ENCODE measurements around the gene THSD8.

GRCh38 chr19:12843328-12843727 is 41.5 kb downstream of the THSD8 start:
- TF ChIP-seq, protein P1, sequence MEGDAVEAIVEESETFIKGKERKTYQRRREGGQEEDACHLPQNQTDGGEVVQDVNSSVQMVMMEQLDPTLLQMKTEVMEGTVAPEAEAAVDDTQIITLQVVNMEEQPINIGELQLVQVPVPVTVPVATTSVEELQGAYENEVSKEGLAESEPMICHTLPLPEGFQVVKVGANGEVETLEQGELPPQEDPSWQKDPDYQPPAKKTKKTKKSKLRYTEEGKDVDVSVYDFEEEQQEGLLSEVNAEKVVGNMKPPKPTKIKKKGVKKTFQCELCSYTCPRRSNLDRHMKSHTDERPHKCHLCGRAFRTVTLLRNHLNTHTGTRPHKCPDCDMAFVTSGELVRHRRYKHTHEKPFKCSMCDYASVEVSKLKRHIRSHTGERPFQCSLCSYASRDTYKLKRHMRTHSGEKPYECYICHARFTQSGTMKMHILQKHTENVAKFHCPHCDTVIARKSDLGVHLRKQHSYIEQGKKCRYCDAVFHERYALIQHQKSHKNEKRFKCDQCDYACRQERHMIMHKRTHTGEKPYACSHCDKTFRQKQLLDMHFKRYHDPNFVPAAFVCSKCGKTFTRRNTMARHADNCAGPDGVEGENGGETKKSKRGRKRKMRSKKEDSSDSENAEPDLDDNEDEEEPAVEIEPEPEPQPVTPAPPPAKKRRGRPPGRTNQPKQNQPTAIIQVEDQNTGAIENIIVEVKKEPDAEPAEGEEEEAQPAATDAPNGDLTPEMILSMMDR (IDR thresholded peaks at IDR 0.05; ENCODE audit: low read depth, low read length) = no peak
- no peak for TF ChIP-seq EZH2phosphoT487 (IDR thresholded peaks at IDR 0.05; ENCODE audit: low read depth)

Data from OCI-LY3 (cell line).